K562 (cell line): ENCODE measurements around the gene CEP135. TPM values are rescaled to one million over a fixed set of nuclear protein-coding genes. Genes with fewer than 3 reads are reported as not detected.

Experiments
- ATAC-seq: fragments of 200-7000 bp; cut with Tn5 transposase; 3 replicates; pipeline ENCODE4 v1.9.1; 2020; ENCODE audit warnings: moderate library complexity
- BruUV-seq: library from RNA; stranded (reverse); fragments of 400-500 nt; replicated peaks from 2 replicates; lab custom pipeline; 2021; lab: Mats Ljungman, UMichigan
- CTCF ChIA-PET: fragments of 300-600 bp; formaldehyde crosslinking; extraction: SDS; loops from one replicate; lab custom pipeline; 2021; ENCODE audit warnings: low intra/inter-chr PET ratio; lab: Yijun Ruan, JAX
- POLR2A ChIA-PET: fragments of 300-600, 350-650 bp; sonication (Branson Sonifier 250); formaldehyde crosslinking; extraction: SDS; loops from one replicate; lab custom pipeline; 2021; ENCODE audit warnings: antibody characterized with exemption, inconsistent platforms; lab: Yijun Ruan, JAX
- DNase-seq, 4 experiments: peaks; one replicate each; pipeline versions ENCODE4 v3.0.0 to v3.0.0-alpha.2; 2011 to 2018; ENCODE audit warnings: low spot score in 3 of 4, mixed read lengths in 3 of 4; ENCODE audit errors: extremely low read depth in 1 of 4
- FAIRE-seq: peaks from 2 replicates; lab custom pipeline; 2011; peaks lifted over from hg19 to GRCh38; lab: Jason Lieb, UNC
- H2AFZ ChIP-seq: 2 replicates; pipeline ENCODE4 v1.6.0; 2011; ENCODE audit warnings: low read depth, low read length, control low read depth, inconsistent platforms
- H3K27ac ChIP-seq: fragments of 200-600 bp; 3 replicates; pipeline ENCODE4 v1.8.0; 2011; ENCODE audit warnings: low read depth, mild to moderate bottlenecking, control low read depth, inconsistent platforms, low read length, moderate library complexity, mixed read lengths; ENCODE audit errors: extremely low read depth
- H3K27me3 ChIP-seq, 2 experiments: fragments of 300-600 bp in 1 of 2; 2 replicates in 1 of 2; 3 replicates in 1 of 2; pipeline versions ENCODE4 v1.6.0 to v1.8.0; 2011; ENCODE audit warnings: inconsistent platforms in 2 of 2, low read length in 2 of 2, mild to moderate bottlenecking in 1 of 2, mixed read lengths in 1 of 2, moderate library complexity in 1 of 2; ENCODE audit not compliant: control insufficient read depth in 2 of 2, insufficient read depth in 2 of 2
- H3K36me3 ChIP-seq: fragments of 300-600 bp; 3 replicates; pipeline ENCODE4 v1.8.0; 2011; ENCODE audit warnings: mild to moderate bottlenecking, low read length, inconsistent platforms; ENCODE audit not compliant: control insufficient read depth, insufficient read depth
- H3K4me1 ChIP-seq, 2 experiments: fragments of 200-600 bp in 1 of 2; replicated peaks in 1 of 2; 2 replicates in 1 of 2; 3 replicates in 1 of 2; pipeline versions ENCODE4 v1.5.1 to v1.8.0; 2011; ENCODE audit warnings: inconsistent platforms in 2 of 2, low read length in 2 of 2, mild to moderate bottlenecking in 1 of 2, mixed read lengths in 1 of 2, moderate library complexity in 1 of 2; ENCODE audit not compliant: control insufficient read depth in 2 of 2, insufficient read depth in 2 of 2
- H3K4me2 ChIP-seq: 2 replicates; pipeline ENCODE4 v1.6.1; 2011; ENCODE audit warnings: low read length, control low read depth, inconsistent platforms, mixed read lengths; ENCODE audit not compliant: insufficient read depth
- H3K4me3 ChIP-seq: fragments of 200-600 bp; sonication (generic), shearing (Covaris generic); 2 replicates; pipeline ENCODE4 v1.5.1; 2016; ENCODE audit warnings: control low read depth, inconsistent platforms
- H3K79me2 ChIP-seq: fragments of 200-600 bp; 3 replicates; pipeline ENCODE4 v1.8.0; 2011; ENCODE audit warnings: low read length, inconsistent platforms; ENCODE audit not compliant: control insufficient read depth, insufficient read depth
- H3K9ac ChIP-seq, 2 experiments: 2 replicates each; pipeline versions ENCODE4 v1.6.0 to v1.6.1; 2011; ENCODE audit warnings: low read depth in 2 of 2, low read length in 2 of 2, control low read depth in 1 of 2, inconsistent platforms in 1 of 2, mild to moderate bottlenecking in 1 of 2, mixed read lengths in 1 of 2; ENCODE audit not compliant: insufficient read depth in 1 of 2
- H3K9me1 ChIP-seq: one replicate; pipeline ENCODE4 v1.6.0; 2011; ENCODE audit warnings: inconsistent platforms, mild to moderate bottlenecking, low read length, moderate library complexity; ENCODE audit not compliant: control insufficient read depth, insufficient read depth
- H3K9me3 ChIP-seq: replicated peaks from 2 replicates; pipeline ENCODE4 v1.5.1; 2011; ENCODE audit warnings: low read depth, low read length, inconsistent platforms; ENCODE audit not compliant: control insufficient read depth, insufficient read depth
- H4K20me1 ChIP-seq: replicated peaks from 2 replicates; pipeline ENCODE4 v1.6.1; 2011; ENCODE audit warnings: low read length, inconsistent platforms, mixed read lengths; ENCODE audit not compliant: control insufficient read depth, insufficient read depth
- HEY1 ChIP-seq: fragments of 250-450 bp; sonication (Bioruptor Pico); IDR thresholded peaks from 2 replicates; pipeline ENCODE4 v1.5.0; 2020; ENCODE audit warnings: mild to moderate bottlenecking, moderate library complexity, borderline replicate concordance
- MCM5 ChIP-seq: fragments of 450-650 bp; IDR thresholded peaks from 2 replicates; pipeline ENCODE4 v1.6.1; 2016; ENCODE audit warnings: low read depth
- SNRNP70 ChIP-seq: fragments of 200-400 bp; formaldehyde crosslinking; optimal IDR thresholded peaks from 2 replicates; pipeline ENCODE3; 2017; ENCODE audit warnings: low read depth, low read length
- STAT5B ChIP-seq: fragments of 250-450 bp; sonication (Bioruptor Pico); IDR thresholded peaks from 2 replicates; pipeline ENCODE4 v1.8.0; 2021; ENCODE audit warnings: mild to moderate bottlenecking, inconsistent platforms
- WGBS: fragments of 100-300 bp; shearing (Covaris generic); methylation state at CpG from one replicate; pipeline ENCODE4 v1.1.6; 2016; ENCODE audit warnings: low coverage, mixed read lengths; ENCODE audit not compliant: insufficient coverage; ENCODE audit errors: missing lambda C conversion rate; 5-methylcytosine and 5-hydroxymethylcytosine counted together
- in situ Hi-C: fragments of 300-500 bp; cut with MboI; formaldehyde crosslinking; loops from 4 replicates; pipeline ENCODE4 v1.15.0; 2018; ENCODE audit warnings: inconsistent platforms, mixed read lengths
- intact Hi-C: fragments of 100-400 bp; cut with micrococcal nuclease; formaldehyde crosslinking; loops from 2 replicates; pipeline ENCODE4 v1.14.2; 2022
- polyA plus RNA-seq, 8 experiments: library from polyadenylated mRNA; depleted of rRNA in 4 of 8; stranded (reverse) in 5 of 8; unstranded in 3 of 8; fragments of >200 nt; fragmentation: Nextera tagmentation in 2 of 8; fragmentation: Illumina TruSeq in 1 of 8; extraction: Ambion mirVana in 2 of 8; extraction: Trizol in 1 of 8; gene quantifications; 2 replicates each; pipeline versions ENCODE4 v1.2.1 to v1.2.3, GENCODE V29; 2011 to 2014; ENCODE audit warnings: inconsistent platforms in 1 of 8, missing spikeins in 1 of 8
- total RNA-seq, 7 experiments: library from RNA; depleted of rRNA in 6 of 7; stranded (reverse); fragments of >200 nt in 6 of 7; fragmentation: Illumina TruSeq in 2 of 7; extraction: Trizol in 2 of 7; gene quantifications; 2 replicates each; pipeline versions ENCODE4 v1.2.1 to v1.2.3, GENCODE V29; 2011 to 2021; ENCODE audit warnings: low replicate concordance in 1 of 7
- TF ChIP-seq, protein P1 (sequence below), 2 experiments: fragments of 450-650 bp; conservative IDR thresholded peaks; 2 replicates each; pipeline ENCODE4 v1.6.1; 2017; ENCODE audit warnings: mild to moderate bottlenecking in 2 of 2, moderate library complexity in 2 of 2

Gene CEP135
- total and polyA plus RNA-seq, 9 of the 15 experiments (the other 6 are each of a cell fraction or from before 2014, with no cell fraction given) = 3.1 to 18.9 (median 15.3) TPM

DNA sequence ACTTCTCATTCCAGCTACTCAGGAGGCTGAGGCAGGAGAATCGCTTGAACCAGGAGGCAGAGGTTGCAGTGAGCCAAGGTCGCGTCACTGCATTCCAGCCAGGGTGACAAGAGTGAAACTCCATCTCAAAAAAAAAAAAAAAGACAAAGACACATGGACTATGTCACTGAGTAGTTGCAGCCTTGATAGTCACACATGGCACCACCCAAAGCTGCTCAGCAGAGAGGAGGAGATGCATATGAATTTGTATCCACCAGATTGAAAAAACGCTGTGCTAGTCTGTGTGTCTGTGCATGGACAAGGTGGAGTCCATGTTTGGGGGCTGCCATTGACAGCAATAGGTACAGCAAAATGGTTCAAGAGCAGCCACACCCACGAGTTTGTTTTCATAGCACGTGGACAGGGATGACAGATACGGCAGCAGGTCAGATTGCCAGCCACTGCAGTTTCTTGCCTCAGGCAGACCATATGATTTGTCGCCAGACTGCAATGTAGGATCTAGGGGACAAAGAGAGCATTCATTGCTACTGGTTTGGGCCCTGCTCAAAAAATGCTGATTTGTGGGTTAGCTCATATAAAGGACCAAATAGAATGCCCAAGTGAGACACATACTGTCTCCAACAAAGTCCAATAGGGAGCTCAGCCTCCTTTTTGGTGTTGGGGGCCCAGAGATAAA is 89.9 kb downstream of the CEP135 start:
- 15% methylated on average over 8 of the region's 8 CpGs for WGBS
- H3K4me2 ChIP-seq = no peak overlapping the region
- TF ChIP-seq HEY1 (CRISPR knock-in tag) (no peak), MCM5 (no peak), SNRNP70 (no peak), STAT5B (CRISPR knock-in tag) (no peak)
- TF ChIP-seq, protein P1, sequence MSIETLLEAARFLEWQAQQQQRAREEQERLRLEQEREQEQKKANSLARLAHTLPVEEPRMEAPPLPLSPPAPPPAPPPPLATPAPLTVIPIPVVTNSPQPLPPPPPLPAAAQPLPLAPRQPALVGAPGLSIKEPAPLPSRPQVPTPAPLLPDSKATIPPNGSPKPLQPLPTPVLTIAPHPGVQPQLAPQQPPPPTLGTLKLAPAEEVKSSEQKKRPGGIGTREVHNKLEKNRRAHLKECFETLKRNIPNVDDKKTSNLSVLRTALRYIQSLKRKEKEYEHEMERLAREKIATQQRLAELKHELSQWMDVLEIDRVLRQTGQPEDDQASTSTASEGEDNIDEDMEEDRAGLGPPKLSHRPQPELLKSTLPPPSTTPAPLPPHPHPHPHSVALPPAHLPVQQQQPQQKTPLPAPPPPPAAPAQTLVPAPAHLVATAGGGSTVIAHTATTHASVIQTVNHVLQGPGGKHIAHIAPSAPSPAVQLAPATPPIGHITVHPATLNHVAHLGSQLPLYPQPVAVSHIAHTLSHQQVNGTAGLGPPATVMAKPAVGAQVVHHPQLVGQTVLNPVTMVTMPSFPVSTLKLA (conservative IDR thresholded peaks at IDR 0.05) = 0 out of 4 replicates have a peak, but pooled peaks of 1 of the 2 experiments have one; percentile 44
- no peak overlapping the region for H2AFZ ChIP-seq
- no peaks in the 10 kb centered on the region for H3K9me3 ChIP-seq
- H3K4me1 ChIP-seq = no peaks in the 10 kb centered on the region
- no peak overlapping the region for H3K9ac ChIP-seq
- H4K20me1 ChIP-seq = no peaks in the 10 kb centered on the region
- no peak overlapping the region for H3K4me3 ChIP-seq
- no peak for DNase-seq
- no peaks in the 10 kb centered on the region for H3K79me2 ChIP-seq
- H3K27me3 ChIP-seq = no peaks in the 10 kb centered on the region; a peak in 1 of 5 replicates
- no peak for FAIRE-seq
- POLR2A ChIA-PET = interaction anchor here (0.9 kb wide), 1 partner anchor 29 kb away, joined by 3 read pairs; no protein-coding TSS in a partner anchor
- no peaks in the 10 kb centered on the region for H3K36me3 ChIP-seq
- no peak overlapping the region for H3K27ac ChIP-seq
- in situ Hi-C loops = no loop called here
- CTCF ChIA-PET = no interaction called here
- ATAC-seq = peak; percentile 53
- intact Hi-C loops = no loop called here
- no peaks in the 10 kb centered on the region for H3K9me1 ChIP-seq
- no TSS peak for BruUV-seq
